GM13977 (cell line): ENCODE measurements around the gene ANO3.

Experiments
- DNase-seq: peaks from one replicate; pipeline ENCODE4 v3.0.0; 2012; ENCODE audit warnings: low spot score
- CTCF ChIP-seq: IDR thresholded peaks from 2 replicates; pipeline ENCODE4 v1.5.1; 2012; ENCODE audit warnings: mild to moderate bottlenecking, control low read depth; ENCODE audit not compliant: insufficient read depth; ENCODE audit errors: extremely low read depth, missing control alignments
- in situ Hi-C: fragments of 300-500 bp; cut with MboI; formaldehyde crosslinking; loops from one replicate; pipeline ENCODE4 v1.12.0; 2022; ENCODE audit warnings: low sequenced_read_pairs, low pct_unique_long_range_greater_than_20kb, mixed read lengths, inconsistent platforms; ENCODE audit not compliant: unreplicated experiment

Gene ANO3

GRCh38 chr11:26618441-26618840 is 286.5 kb downstream of the ANO3 start:
- no peak for TF ChIP-seq CTCF
- in situ Hi-C loops, result no loop called here
- no peak for DNase-seq

- no peak for TF ChIP-seq CTCF
- DNase-seq, result no peak
- in situ Hi-C loops, result no loop called here
Observed at GRCh38 chr11:26620282-26621045, 288.5 kb downstream of the ANO3 start.

- DNase-seq, result no peak
- no peak for TF ChIP-seq CTCF
- in situ Hi-C loops, result no loop called here
Observed at GRCh38 chr11:26621132-26621531, 289.2 kb downstream of the ANO3 start.

- in situ Hi-C loops, result no loop called here
- no peak for TF ChIP-seq CTCF
- no peak for DNase-seq
Observed at GRCh38 chr11:26622181-26622580, 290.3 kb downstream of the ANO3 start.

GRCh38 chr11:26623076-26623659 is 291.2 kb downstream of the ANO3 start:
- in situ Hi-C loops, result no loop called here
- no peak for TF ChIP-seq CTCF
- DNase-seq, result no peak

GRCh38 chr11:26626346-26626745 is 294.4 kb downstream of the ANO3 start:
- TF ChIP-seq CTCF, result no peak
- no peak for DNase-seq
- in situ Hi-C loops, result no loop called here
